ENCODE measurements around the gene MS4A1.

MS4A1 gene

GRCh38 chr11:60513496-60514460 is 58.1 kb downstream of the MS4A1 start:
- DNase-seq (ENCODE audit: low read depth), result no peak
- no peak for TF ChIP-seq CTCF (conservative IDR thresholded peaks at IDR 0.05; ENCODE audit: low read depth, low read length)

GRCh38 chr11:60515144-60515855 is 59.7 kb downstream of the MS4A1 start, which contains the start of gene MS4A13:
Gene MS4A13 (plus strand): TSS chr11:60515392. CDS start chr11:60518084, 2,692 bp downstream.
- no peak for TF ChIP-seq CTCF (conservative IDR thresholded peaks at IDR 0.05; ENCODE audit: low read depth, low read length)
- no peak for DNase-seq (ENCODE audit: low read depth)
- H3K4me3 ChIP-seq (ENCODE audit: low read depth, low read length), result no peak within 1 kb of the TSS

More at GRCh38 chr11:60513496-60514460, 58.1 kb downstream of the MS4A1 start:
- no peak overlapping the region for H3K4me3 ChIP-seq (ENCODE audit: low read depth, low read length)

Data from choroid plexus epithelial cell (primary cell).